ENCODE results near the gene MYL11.

The MYL11 gene

GRCh38 chr16:30397056-30397455 lies 22.5 kb downstream of the MYL11 start:
- Mint-ChIP-seq H3K4me3 (peak overlapping the region; percentile 93), H3K27ac (peak overlapping the region; percentile 77), H3K9me3 (no peaks in the 10 kb centered on the region), H3K4me1 (peaks cover 58% of the 10 kb centered on the region), H3K36me3 (ENCODE audit: low read depth) (peaks cover 6% of the 10 kb centered on the region), H3K27me3 (ENCODE audit: low read depth, poor library complexity) (no peaks in the 10 kb centered on the region)
- no peak for TF ChIP-seq CTCF (IDR thresholded peaks at IDR 0.05)
- no peak for DNase-seq

GRCh38 chr16:30397776-30398660 lies 23.4 kb downstream of the MYL11 start:
- Mint-ChIP-seq H3K4me1 (peaks cover 58% of the 10 kb centered on the region), H3K4me3 (no peak overlapping the region), H3K27ac (no peak overlapping the region)

GRCh38 chr16:30398661-30399434 lies 24.2 kb downstream of the MYL11 start:
- no peak for TF ChIP-seq CTCF (IDR thresholded peaks at IDR 0.05)
- peaks cover 6% of the 10 kb centered on the region for H3K36me3 Mint-ChIP-seq (ENCODE audit: low read depth)
- peaks cover 53% of the 10 kb centered on the region for H3K4me1 Mint-ChIP-seq
- peak overlapping the region; percentile 83 for H3K4me3 Mint-ChIP-seq
- H3K27me3 Mint-ChIP-seq (ENCODE audit: low read depth, poor library complexity): peaks cover 2% of the 10 kb centered on the region
- no peaks in the 10 kb centered on the region for H3K9me3 Mint-ChIP-seq
- DNase-seq: no peak
- H3K27ac Mint-ChIP-seq: peak overlapping the region; percentile 100

More at GRCh38 chr16:30397776-30398660, 23.4 kb downstream of the MYL11 start:
- Mint-ChIP-seq H3K36me3 (ENCODE audit: low read depth) (peaks cover 6% of the 10 kb centered on the region), H3K9me3 (no peaks in the 10 kb centered on the region), H3K27me3 (ENCODE audit: low read depth, poor library complexity) (peaks cover 2% of the 10 kb centered on the region)
- DNase-seq: no peak
- TF ChIP-seq CTCF (IDR thresholded peaks at IDR 0.05): no peak

GRCh38 chr16:30399435-30400186 lies 25.0 kb downstream of the MYL11 start:
- peaks cover 2% of the 10 kb centered on the region for H3K27me3 Mint-ChIP-seq (ENCODE audit: low read depth, poor library complexity)
- no peak for DNase-seq
- H3K4me3 Mint-ChIP-seq: peak overlapping the region; percentile 83
- peak overlapping the region; percentile 100 for H3K27ac Mint-ChIP-seq
- H3K36me3 Mint-ChIP-seq (ENCODE audit: low read depth): peaks cover 6% of the 10 kb centered on the region
- H3K4me1 Mint-ChIP-seq: peaks cover 45% of the 10 kb centered on the region
- no peak for TF ChIP-seq CTCF (IDR thresholded peaks at IDR 0.05)
- H3K9me3 Mint-ChIP-seq: no peaks in the 10 kb centered on the region

GRCh38 chr16:30401768-30402425 lies 27.3 kb downstream of the MYL11 start:
- Mint-ChIP-seq H3K36me3 (ENCODE audit: low read depth) (peaks cover 6% of the 10 kb centered on the region), H3K27ac (peak overlapping the region; percentile 100), H3K27me3 (ENCODE audit: low read depth, poor library complexity) (peaks cover 2% of the 10 kb centered on the region), H3K4me3 (peak overlapping the region; percentile 83), H3K4me1 (peaks cover 34% of the 10 kb centered on the region), H3K9me3 (no peaks in the 10 kb centered on the region)
- DNase-seq: no peak
- no peak for TF ChIP-seq CTCF (IDR thresholded peaks at IDR 0.05)
